ENCODE results near the gene CDH22. TPM values are rescaled to one million over a fixed set of nuclear protein-coding genes. Genes with fewer than 3 reads are reported as not detected.
A peak's percentile ranks its signal among the peaks of the same experiment; 100 is the strongest.

The CDH22 gene
- total RNA-seq, 1 donor from 2014 or later: 5.5 TPM

- intact Hi-C loops (cut with DNase I): no loop called here
- peak; percentile 31 for ATAC-seq (ENCODE audit: poor library complexity)
These were observed 21.9 kb upstream of the CDH22 start for GRCh38 chr20:46330072-46330763.

GRCh38 chr20:46328200-46328882, 20.0 kb upstream of the CDH22 start:
- no peak for ATAC-seq (ENCODE audit: poor library complexity)
- intact Hi-C loops (cut with DNase I): no loop called here
- no peak for DNase-seq

More at GRCh38 chr20:46330072-46330763, 21.9 kb upstream of the CDH22 start:
- no peak for DNase-seq

GRCh38 chr20:46327557-46327956, 19.3 kb upstream of the CDH22 start:
- intact Hi-C loops (cut with DNase I): no loop called here
- ATAC-seq (ENCODE audit: poor library complexity) (no peak), DNase-seq (no peak)

GRCh38 chr20:46325789-46326188, 17.5 kb upstream of the CDH22 start:
- ATAC-seq (ENCODE audit: poor library complexity) (no peak), DNase-seq (no peak)
- intact Hi-C loops (cut with DNase I): no loop called here

GRCh38 chr20:46324960-46325703, 16.8 kb upstream of the CDH22 start:
- no peak for ATAC-seq (ENCODE audit: poor library complexity)
- DNase-seq: no peak
- intact Hi-C loops (cut with DNase I): no loop called here

GRCh38 chr20:46324379-46324778, 16.1 kb upstream of the CDH22 start:
- ATAC-seq (ENCODE audit: poor library complexity): no peak
- intact Hi-C loops (cut with DNase I): no loop called here

GRCh38 chr20:46323557-46323956, 15.3 kb upstream of the CDH22 start:
- intact Hi-C loops (cut with DNase I): no loop called here
- no peak for ATAC-seq (ENCODE audit: poor library complexity)
- DNase-seq: no peak

More at GRCh38 chr20:46324379-46324778, 16.1 kb upstream of the CDH22 start:
- DNase-seq: no peak

GRCh38 chr20:46322641-46323040, 14.3 kb upstream of the CDH22 start:
- ATAC-seq (ENCODE audit: poor library complexity): no peak

GRCh38 chr20:46317685-46318177, 9.4 kb upstream of the CDH22 start:
- ATAC-seq (ENCODE audit: poor library complexity) (no peak), DNase-seq (no peak)
- intact Hi-C loops (cut with DNase I): no loop called here

More at GRCh38 chr20:46322641-46323040, 14.3 kb upstream of the CDH22 start:
- no peak for DNase-seq
- intact Hi-C loops (cut with DNase I): no loop called here

- intact Hi-C loops (cut with DNase I): no loop called here
- DNase-seq: no peak
- no peak for ATAC-seq (ENCODE audit: poor library complexity)
These were observed 8.8 kb upstream of the CDH22 start for GRCh38 chr20:46316984-46317684.

GRCh38 chr20:46315311-46315710, 7.0 kb upstream of the CDH22 start:
- ATAC-seq (ENCODE audit: poor library complexity): no peak
- no peak for DNase-seq
- intact Hi-C loops (cut with DNase I): no loop called here

- intact Hi-C loops (cut with DNase I): no loop called here
- no peak for DNase-seq
- ATAC-seq (ENCODE audit: poor library complexity): no peak
These were observed 4.9 kb upstream of the CDH22 start for GRCh38 chr20:46312945-46313861.

GRCh38 chr20:46312075-46312944, 4.0 kb upstream of the CDH22 start:
- DNase-seq: no peak
- ATAC-seq (ENCODE audit: poor library complexity): no peak
- intact Hi-C loops (cut with DNase I): no loop called here

GRCh38 chr20:46311719-46312074, 3.4 kb upstream of the CDH22 start:
- intact Hi-C loops (cut with DNase I): no loop called here
- no peak for DNase-seq
- no peak for ATAC-seq (ENCODE audit: poor library complexity)

GRCh38 chr20:46311039-46311650, 2.8 kb upstream of the CDH22 start:
- intact Hi-C loops (cut with DNase I): no loop called here
- ATAC-seq (ENCODE audit: poor library complexity): no peak
- DNase-seq: no peak

- intact Hi-C loops (cut with DNase I): no loop called here
- ATAC-seq (ENCODE audit: poor library complexity): no peak
- no peak for DNase-seq
These were observed 1.6 kb upstream of the CDH22 start for GRCh38 chr20:46309945-46310344.

- no peak for ATAC-seq (ENCODE audit: poor library complexity)
- intact Hi-C loops (cut with DNase I): no loop called here
- DNase-seq: no peak
These were observed 370 bp downstream of the CDH22 start for GRCh38 chr20:46307999-46308257.
